ENCODE data around the gene ACP6.

The ACP6 gene

GRCh38 chr1:147599362-147600118, 70.8 kb downstream of the ACP6 start (continued):
- peak; percentile 31; the same call in 1 of the 2 replicates for TF ChIP-seq ZBTB21 (tag by site-specific recombination; IDR thresholded peaks at IDR 0.05)
- TF ChIP-seq ZBTB8A (tag by site-specific recombination; IDR thresholded peaks at IDR 0.05), result peak; percentile 31; the same call in 1 of the 2 replicates
- TF ChIP-seq PRDM1 (tag by site-specific recombination; IDR thresholded peaks at IDR 0.05), result peak; percentile 23; the same call in 1 of the 2 replicates
- TF ChIP-seq ZNF10 (tag by site-specific recombination; IDR thresholded peaks at IDR 0.05), result no peak
- peak; percentile 69 for TF ChIP-seq ZBTB26 (tag by site-specific recombination; optimal IDR thresholded peaks at IDR 0.05)
- peak; percentile 71 for TF ChIP-seq ZFHX2 (tag by site-specific recombination; conservative IDR thresholded peaks at IDR 0.05)
- no peak for TF ChIP-seq ZNF354C (tag by site-specific recombination; IDR thresholded peaks at IDR 0.05; ENCODE audit: borderline replicate concordance, low read depth)
- TF ChIP-seq GLI4 (tag by site-specific recombination; IDR thresholded peaks at IDR 0.05), result 0 out of 2 replicates have a peak, but pooled peaks have one; percentile 10
- TF ChIP-seq ZEB2 (tag by site-specific recombination; IDR thresholded peaks at IDR 0.05), result peak; percentile 13; the same call in 1 of the 2 replicates
- TF ChIP-seq KLF8 (tag by site-specific recombination; IDR thresholded peaks at IDR 0.05), result peak; percentile 86; the same call in 1 of the 2 replicates
- no peak for TF ChIP-seq ZNF169 (tag by site-specific recombination; IDR thresholded peaks at IDR 0.05)
- TF ChIP-seq EGR2 (tag by site-specific recombination; IDR thresholded peaks at IDR 0.05; ENCODE audit: low read depth), result peak; percentile 60
- TF ChIP-seq SP3 (tag by site-specific recombination; IDR thresholded peaks at IDR 0.05), result peak; percentile 90
- TF ChIP-seq BCL11B (tag by site-specific recombination; IDR thresholded peaks at IDR 0.05; ENCODE audit: low read depth), result no peak
- TF ChIP-seq PRDM10 (tag by site-specific recombination; IDR thresholded peaks at IDR 0.05), result peak; percentile 82
- no peak for TF ChIP-seq ZNF18 (tag by site-specific recombination; IDR thresholded peaks at IDR 0.05)
- TF ChIP-seq GLIS1 (tag by site-specific recombination; IDR thresholded peaks at IDR 0.05), result peak; percentile 68
- peak; percentile 24; the same call in 1 of the 2 replicates for TF ChIP-seq HIC1 (tag by site-specific recombination; IDR thresholded peaks at IDR 0.05)
- TF ChIP-seq ZNF324 (tag by site-specific recombination; IDR thresholded peaks at IDR 0.05), result 0 out of 2 replicates have a peak, but pooled peaks have one; percentile 29
- peak; percentile 46 for TF ChIP-seq KLF1 (tag by site-specific recombination; IDR thresholded peaks at IDR 0.05)
- no peak for TF ChIP-seq SCRT1 (tag by site-specific recombination; IDR thresholded peaks at IDR 0.05; ENCODE audit: borderline replicate concordance)
- TF ChIP-seq ZNF785 (tag by site-specific recombination; IDR thresholded peaks at IDR 0.05), result 0 out of 2 replicates have a peak, but pooled peaks have one; percentile 37
- TF ChIP-seq ZBTB10 (tag by site-specific recombination; IDR thresholded peaks at IDR 0.05), result peak; percentile 92
- peak; percentile 89 for TF ChIP-seq KLF9 (tag by site-specific recombination; IDR thresholded peaks at IDR 0.05; ENCODE audit: low read depth)
- TF ChIP-seq SP2 (tag by site-specific recombination; IDR thresholded peaks at IDR 0.05), result peak; percentile 68
- TF ChIP-seq PRDM6 (tag by site-specific recombination; IDR thresholded peaks at IDR 0.05), result no peak

Measured in HEK293 (cell line).